Mammary epithelial cell (primary cell): ENCODE measurements around the gene FBLN2.

Source experiments
- EZH2 ChIP-seq: IDR thresholded peaks from 2 replicates; pipeline ENCODE4 v1.6.1; 2012; ENCODE audit warnings: low read length, inconsistent platforms, borderline replicate concordance
- TF ChIP-seq, protein P1 (sequence below), 2 donors: IDR thresholded peaks in 1 of 2; conservative IDR thresholded peaks in 1 of 2; 2 replicates each; pipeline ENCODE4 v1.5.1; 2011 to 2012; ENCODE audit warnings: inconsistent platforms in 2 of 2, low read length in 2 of 2, mild to moderate bottlenecking in 2 of 2, control low read depth in 1 of 2, low read depth in 1 of 2; ENCODE audit not compliant: insufficient read depth in 1 of 2; ENCODE audit errors: extremely low read depth in 1 of 2

DNA sequence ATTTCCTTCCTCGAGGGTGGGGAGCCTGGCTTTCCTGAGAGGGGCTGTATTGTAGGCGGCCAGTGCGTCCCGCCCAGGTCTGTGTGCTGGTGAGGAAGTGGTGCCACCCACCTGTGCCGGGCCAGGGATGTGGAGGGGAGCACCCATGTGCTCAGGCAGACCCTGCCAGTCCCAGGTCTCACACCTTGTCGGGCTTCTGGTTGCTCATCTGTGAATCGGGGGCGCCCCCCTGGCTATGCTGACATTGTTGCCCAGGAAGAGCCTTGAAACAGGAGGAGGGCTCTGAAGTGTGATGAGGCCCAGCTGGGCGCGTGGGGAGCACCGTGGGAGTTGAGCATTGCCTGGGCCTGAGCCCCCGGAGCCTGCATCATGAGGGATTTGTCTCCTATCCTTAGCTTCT lies 4.8 kb downstream of the FBLN2 start:
- TF ChIP-seq, protein P1, sequence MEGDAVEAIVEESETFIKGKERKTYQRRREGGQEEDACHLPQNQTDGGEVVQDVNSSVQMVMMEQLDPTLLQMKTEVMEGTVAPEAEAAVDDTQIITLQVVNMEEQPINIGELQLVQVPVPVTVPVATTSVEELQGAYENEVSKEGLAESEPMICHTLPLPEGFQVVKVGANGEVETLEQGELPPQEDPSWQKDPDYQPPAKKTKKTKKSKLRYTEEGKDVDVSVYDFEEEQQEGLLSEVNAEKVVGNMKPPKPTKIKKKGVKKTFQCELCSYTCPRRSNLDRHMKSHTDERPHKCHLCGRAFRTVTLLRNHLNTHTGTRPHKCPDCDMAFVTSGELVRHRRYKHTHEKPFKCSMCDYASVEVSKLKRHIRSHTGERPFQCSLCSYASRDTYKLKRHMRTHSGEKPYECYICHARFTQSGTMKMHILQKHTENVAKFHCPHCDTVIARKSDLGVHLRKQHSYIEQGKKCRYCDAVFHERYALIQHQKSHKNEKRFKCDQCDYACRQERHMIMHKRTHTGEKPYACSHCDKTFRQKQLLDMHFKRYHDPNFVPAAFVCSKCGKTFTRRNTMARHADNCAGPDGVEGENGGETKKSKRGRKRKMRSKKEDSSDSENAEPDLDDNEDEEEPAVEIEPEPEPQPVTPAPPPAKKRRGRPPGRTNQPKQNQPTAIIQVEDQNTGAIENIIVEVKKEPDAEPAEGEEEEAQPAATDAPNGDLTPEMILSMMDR (conservative IDR thresholded peaks at IDR 0.05 in 1 of 2, IDR thresholded peaks at IDR 0.05 in 1 of 2; ENCODE audit: extremely low read depth in 1 of 2, insufficient read depth in 1 of 2, low read depth in 1 of 2, low read length in 2 of 2): no peak
- TF ChIP-seq EZH2: no peak
